HG02571 (cell line): ENCODE data around the gene PLP1.

Experiments
- ATAC-seq: cut with Tn5 transposase; IDR thresholded peaks from one replicate; pipeline ENCODE4 v1.9.1; 2021; ENCODE audit warnings: mild to moderate bottlenecking, moderate library complexity; ENCODE audit not compliant: unreplicated experiment

The PLP1 gene

DNA sequence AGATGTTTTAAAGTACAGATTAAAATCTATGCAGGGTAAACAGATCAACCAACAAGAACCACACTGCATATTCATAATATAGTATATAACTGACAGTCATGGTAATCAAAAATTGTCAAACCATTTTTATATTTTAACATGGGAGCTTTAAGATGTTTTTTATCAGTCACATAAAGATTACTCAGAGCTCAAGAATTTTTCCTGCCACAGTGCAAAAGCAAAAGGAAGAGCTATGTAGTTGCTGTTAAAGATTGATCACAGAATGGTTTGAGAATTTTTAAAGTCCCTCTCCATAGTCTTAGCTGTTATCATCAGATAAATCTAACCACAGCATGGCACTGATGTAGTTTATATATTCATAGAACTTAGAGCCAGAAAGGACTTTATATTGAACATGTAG is 47.0 kb downstream of the PLP1 start:
- ATAC-seq = no peak

- ATAC-seq = no peak
Observed at GRCh38 chrX:103825881-103826280, 49.2 kb downstream of the PLP1 start.

GRCh38 chrX:103828529-103828928 is 51.9 kb downstream of the PLP1 start:
- ATAC-seq = no peak

GRCh38 chrX:103830848-103831247 is 54.2 kb downstream of the PLP1 start:
- no peak for ATAC-seq

GRCh38 chrX:103831342-103831802 is 54.7 kb downstream of the PLP1 start:
- ATAC-seq = no peak

DNA sequence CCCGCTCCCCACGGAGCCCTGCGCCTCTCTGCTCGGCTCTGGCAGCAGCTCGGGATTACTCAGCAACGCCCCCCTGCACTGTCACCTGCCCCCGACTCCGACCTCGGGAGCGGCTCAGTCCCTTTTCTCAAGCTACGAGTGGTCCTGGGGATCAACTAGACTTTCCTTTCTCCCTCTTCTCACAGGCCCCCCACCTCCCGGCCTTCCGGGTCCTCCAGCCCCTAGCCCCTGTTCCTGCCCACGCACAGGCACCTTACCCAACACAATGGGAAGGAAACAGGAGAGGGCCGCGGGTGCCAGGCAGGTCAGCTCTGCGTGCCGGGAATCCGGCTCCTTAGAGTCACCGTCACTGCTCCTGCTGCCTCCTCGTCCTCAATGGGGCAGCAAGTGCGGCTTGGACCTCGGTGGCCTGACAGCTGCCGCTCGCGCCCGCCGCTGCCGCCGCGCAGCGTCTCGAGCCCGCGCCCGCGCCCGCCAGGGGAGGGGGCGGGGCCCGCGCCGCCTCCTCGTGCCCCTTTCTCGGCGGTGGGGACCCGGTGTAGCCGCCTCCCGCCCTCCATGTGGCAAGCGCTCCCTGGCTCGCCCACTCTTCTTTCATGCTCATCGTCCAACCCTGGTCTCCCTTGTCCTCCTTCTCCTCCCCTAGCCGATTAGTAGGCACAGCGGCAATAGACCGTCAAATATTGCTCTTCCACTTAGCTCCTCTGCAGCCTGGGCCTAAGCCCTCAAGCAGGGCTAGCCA is 55.3 kb downstream of the PLP1 start, which contains the start of gene RAB9B:
RAB9B (minus strand) TSS at position 455 of the 742 bp plus-strand sequence. CDS start 6,473 bp downstream, outside the sequence.
- ATAC-seq = peak; percentile 88

- ATAC-seq = no peak
Observed at GRCh38 chrX:103839404-103839803, 62.8 kb downstream of the PLP1 start.
